Pulmonary artery endothelial cell (primary cell): ENCODE results near the gene CFAP54. TPM values are rescaled to one million over a fixed set of nuclear protein-coding genes. Genes with fewer than 3 reads are reported as not detected.
"Not testable (repeated sequence)": the region's sequence is repeated elsewhere in the genome, so short reads cannot be mapped to it uniquely, and the experiment has no call there.

ENCODE experiments used
- DNase-seq: peaks from one replicate; pipeline ENCODE4 v3.0.0-alpha.2; 2011; ENCODE audit warnings: low read depth, low spot score
- total RNA-seq: library from RNA; depleted of rRNA; stranded (reverse); fragments of >200 nt; gene quantifications from 2 replicates; pipeline ENCODE4 v1.2.3, GENCODE V29; 2014

Gene CFAP54
- total RNA-seq, 1 donor from 2014 or later = 26.2 TPM

DNA sequence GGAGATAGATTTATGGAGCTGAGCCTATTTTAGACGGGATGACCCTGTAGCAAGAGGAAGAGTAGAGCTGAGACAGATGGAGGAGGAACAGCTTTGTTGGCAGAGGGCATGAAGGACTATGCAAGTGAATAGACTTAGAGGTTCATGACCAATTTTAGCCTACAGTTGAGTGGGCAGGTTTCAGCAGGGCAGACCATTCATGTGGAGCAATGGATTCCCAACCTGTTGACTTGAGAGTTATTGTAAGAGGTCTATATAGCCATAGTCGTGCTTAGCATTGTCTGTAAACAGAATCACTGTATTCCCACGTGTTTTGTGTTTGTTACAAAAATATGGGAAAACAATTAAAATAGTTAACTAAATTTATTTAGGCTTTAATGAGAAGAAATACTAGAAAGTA, 116.8 kb downstream of the CFAP54 start:
- DNase-seq = no peak

DNA sequence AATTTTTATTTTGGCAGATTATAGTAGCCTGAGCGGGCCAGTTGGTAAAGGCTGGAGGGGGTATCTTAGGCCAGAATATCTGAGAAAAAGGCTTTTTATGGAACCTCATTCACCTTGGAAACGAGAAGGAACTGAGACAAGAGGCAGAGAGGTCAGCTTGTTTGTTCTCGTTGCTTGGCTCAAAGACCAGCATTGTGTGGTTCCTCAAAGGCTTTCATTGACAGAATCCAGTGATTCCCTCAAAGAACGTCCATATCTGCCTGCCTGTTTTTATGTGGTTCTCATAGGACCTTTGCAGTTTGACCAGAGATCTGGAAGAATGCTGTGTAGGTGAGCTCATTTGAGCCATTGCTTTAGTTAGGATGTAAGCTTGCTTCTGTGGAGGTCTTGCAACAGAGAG, 117.3 kb downstream of the CFAP54 start:
- no peak for DNase-seq

DNA sequence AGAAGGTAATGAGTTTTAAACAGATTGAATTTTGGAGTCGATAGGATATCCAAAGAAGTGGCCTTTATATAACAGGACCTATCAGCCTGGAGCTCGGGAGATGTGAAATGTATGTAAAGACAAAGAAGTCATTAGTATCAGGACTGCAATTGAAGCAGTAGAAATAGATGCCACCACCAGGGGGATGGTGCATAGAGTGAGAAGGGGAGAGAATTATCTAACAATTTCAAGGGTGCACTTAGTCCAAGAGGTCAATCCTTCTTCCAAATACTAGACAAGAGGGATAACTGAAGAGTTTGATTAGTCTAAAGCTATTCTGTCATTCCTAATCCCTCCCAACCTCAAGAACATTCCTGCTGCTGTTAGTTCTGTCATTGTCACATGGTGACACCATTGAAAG, 127.8 kb downstream of the CFAP54 start:
- DNase-seq = no peak

DNA sequence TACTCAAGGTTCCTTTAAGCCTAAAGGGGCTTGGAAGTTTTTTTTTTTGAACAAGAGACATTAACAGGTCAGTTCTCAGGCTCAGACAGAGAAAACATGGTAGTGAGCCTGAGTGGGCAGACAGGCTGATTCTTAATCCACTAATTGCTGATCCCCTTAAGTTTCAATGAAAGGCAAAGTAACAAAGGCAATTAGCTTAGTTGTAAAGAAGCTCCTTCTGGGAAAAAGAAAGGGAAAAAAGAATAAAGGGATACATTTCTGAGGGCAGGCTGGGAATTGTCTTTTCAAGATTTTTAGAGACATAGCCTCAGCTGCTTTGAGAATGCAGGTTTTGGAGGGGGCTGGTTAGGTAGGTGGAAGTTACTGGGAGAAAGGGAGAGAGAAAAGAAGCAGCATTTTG, 133.8 kb downstream of the CFAP54 start:
- no peak for DNase-seq

DNA sequence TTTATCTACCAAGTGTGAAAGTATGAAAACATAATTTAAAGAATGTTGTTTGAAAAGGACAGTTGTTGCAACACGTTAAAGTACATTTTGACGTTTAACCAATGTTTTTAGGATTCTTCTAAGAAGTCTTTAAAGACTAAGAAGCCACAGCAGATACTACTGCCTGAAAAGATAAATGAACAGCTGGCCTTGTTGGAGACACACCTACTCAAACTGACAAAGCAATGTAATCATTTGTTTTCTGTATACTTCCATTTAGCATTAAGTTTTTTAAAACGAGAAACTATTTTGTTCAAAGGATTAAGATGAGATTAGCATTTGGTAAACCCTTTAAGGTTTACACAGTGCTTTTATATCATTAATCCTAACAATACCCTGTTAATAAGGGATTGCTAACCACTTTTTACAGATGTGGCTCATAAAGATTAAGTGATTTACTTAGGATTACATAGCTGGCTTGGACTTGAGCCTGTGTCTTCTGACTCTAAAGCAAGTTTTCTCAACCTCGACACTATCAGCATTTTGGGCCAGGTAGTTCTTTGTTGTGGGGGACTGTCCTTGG, 134.4 kb downstream of the CFAP54 start:
- DNase-seq = no peak

DNA sequence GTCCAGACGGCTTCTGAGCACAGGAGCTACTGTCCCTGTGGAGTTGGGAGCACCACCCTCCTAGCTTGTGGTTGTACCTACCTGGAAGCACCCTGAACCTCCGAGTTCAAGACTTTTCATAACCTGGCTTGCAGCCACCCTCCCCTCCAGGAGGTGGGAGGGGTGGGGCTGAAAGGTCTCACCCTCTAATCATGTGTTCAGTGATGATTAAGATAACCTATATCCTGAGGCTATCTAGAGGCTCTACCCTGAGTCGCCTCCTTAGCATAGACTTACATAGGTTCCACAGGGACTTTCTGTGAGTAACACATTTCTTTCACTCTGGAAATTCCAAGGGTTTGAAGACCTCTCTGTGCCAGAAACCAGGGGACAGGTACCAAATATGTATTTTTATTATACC, 146.5 kb downstream of the CFAP54 start:
- DNase-seq = no peak

DNA sequence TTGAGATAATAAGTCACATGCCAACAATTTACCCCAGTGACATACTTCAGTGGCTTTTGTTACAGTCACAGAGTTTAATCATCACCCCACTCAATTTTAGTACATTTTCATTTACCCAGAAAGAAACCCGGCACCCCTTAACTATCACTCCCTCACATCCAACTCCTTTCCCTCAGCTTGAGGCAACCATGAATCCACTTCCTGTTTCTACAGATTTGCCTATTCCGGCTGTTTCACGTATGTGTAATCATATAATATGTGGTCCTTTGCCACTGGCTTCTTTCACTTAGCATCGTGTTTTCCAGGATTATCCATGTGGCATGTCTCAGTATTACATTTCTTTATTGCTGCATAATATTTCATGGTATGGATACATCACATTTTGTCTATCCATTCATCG, 147.5 kb downstream of the CFAP54 start:
- no peak for DNase-seq

DNA sequence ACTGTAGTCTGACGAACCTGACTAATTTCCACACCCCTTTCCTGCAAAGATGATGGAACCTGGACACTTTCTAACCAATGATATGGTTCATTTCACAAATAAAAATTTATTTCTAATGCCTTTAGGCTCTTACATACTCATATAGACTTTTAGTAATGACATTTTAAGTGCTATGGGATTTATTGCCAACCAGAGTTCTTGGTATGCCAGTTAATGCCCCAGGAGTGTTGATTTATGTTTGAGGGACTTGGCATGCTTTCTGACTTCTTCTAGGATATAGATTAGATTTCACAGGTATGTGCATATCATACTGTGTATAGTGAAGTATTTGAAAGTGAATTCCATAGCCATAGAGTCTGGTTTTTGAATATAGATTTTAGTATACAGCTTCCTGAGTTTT, 159.5 kb downstream of the CFAP54 start:
- no peak for DNase-seq

DNA sequence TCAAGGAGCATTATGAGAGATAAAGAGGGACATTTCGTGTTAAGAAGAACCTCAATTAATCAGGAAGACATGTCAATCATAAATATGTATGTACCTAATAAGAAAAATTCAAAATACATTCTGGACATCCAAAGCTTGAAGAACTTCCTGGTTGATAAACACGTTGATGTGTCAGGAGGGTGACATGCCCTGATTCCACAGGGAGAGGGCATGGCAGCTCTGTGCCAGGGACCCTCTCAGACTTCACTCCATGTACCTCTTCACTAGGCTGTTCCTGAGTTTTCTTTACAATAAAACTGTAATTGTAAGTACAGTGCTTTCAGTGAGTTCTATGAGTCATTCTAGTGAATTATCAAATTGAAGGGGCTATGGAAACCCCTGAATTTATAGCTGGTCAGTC, 163.5 kb downstream of the CFAP54 start:
- no peak for DNase-seq

DNA sequence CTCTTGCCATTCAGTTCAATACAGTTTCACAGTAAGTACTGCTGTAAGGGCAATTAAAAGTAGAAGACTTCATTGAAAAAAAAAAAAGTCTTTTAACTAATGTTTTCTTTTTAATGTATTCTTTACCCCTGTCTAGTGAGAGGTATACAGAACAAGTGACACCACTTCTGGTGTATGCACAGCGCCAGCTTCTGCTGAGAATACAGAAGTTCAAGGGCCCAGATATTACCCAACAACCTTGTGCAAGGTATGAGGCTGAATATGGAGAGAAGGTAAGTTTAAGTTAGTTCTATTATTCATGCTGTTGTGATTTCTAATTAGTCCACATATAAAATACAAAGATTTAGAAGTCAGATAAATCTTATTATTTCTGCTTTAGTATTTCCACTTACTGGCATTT, 168.7 kb downstream of the CFAP54 start:
- DNase-seq = no peak

DNA sequence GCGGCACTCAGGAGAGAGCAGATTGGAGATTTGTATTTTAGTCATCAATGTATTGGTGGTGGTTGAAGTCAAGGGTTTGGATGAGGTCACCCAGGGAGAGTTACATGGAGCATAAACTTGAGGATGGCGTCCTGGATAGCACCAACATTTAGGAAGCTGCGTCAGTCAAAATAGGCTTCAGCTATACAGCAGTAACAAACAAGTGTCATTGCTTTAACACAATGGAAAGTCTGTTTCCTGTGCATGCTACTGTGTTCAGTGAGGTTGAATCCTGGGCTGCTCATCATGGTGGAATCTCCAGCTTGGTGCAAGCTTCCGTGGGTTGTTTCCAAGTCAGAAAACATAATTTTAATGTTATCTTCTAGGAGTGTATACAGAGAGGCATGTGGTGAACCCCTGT, 180.4 kb downstream of the CFAP54 start:
- DNase-seq = no peak

DNA sequence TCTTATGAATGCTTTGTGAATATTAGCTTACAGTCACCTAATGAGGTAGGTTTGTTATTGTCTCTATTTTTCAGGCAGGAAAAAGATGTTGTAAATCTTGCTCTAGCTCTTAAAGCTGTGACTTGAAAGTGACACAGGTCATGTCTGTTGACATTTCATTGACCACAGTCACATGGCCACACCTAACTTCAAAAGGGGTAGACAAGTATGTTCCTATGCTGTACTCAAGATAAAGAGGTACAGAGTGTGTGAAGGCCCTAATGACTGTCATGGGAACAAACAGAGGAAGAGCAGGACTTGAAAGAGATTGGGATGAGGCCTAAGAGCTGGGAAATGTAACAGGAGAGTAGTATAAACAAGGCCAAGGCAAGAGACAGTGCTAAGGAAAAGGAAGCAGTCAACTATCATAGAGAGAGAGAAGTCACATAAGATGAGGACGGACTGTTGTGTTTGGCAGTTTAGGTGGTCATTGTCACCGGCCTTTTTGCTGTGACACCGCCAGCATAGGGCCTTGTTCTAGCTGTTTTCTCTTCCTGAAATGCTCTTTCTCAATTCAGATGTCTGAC, 181.0 kb downstream of the CFAP54 start:
- DNase-seq = no peak

DNA sequence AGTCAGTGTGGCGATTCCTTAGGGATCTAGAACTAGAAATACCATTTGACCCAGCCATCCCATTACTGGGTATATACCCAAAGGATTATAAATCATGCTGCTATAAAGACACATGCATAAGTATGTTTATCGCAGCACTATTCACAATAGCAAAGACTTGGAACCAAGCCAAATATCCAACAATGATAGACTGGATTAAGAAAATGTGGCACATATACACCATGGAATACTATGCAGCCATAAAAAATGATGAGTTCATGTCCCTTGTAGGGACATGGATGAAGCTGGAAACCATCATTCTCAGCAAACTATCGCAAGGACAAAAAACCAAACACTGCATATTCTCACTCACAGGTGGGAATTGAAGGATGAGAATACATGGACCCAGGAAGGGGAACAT, 186.1 kb downstream of the CFAP54 start:
- DNase-seq = not testable (repeated sequence)

DNA sequence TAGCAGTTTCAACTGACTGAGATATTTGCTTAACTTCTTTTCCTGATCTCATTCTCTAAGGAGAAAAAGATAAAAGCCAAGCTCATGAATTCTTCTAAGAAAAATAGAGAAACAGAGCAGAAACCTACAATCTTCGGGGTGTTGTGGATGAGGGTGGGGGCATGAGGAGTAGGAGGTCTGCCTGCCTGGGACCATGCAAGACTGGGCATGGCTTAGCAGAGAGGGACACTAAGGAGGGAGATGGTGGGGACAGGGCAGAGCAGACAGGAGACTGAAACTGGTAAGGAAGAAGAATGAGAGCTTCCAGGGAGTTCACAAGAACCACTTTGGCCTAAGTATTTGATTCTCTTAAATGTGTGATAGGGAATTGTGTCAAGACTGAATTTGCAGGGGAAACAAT, 188.0 kb downstream of the CFAP54 start:
- DNase-seq = no peak

DNA sequence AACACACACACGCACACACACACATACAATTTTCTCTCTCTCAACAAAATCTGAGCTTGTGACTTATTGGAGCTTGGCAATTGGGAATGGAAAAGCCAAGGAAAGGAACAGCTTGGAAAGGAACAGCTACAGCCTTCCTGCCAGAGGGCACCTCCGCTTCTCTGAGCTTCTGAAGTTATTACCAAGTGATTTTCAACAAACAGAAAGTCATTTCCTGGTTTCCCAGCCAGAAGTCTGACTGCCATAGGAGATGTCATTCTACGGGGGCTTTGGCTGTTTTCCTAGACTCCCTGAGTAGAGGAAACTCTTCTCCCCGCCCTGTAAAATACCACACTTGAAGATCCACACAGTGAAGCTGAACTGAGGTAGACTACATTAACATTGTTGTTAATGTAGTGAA, 198.3 kb downstream of the CFAP54 start:
- peak; percentile 84 for DNase-seq

DNA sequence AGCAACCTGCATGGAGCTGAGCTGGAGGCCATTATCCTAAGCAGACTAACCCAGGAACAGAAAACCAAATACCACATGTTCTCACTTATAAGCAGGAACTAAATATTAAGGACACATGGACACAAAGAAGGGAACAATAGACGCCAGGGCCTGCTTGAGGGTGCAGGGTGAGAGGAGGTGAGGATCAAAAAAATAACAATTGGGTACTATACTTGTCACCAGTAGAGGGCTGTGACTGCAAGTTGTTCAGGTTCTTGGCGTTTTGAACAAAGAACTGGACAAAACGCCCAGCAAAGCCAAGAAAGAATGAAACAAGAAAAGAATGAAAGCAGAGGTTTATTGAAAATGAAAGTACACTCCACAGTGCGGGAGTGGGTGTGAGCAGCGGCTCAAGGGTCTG, 209.1 kb downstream of the CFAP54 start:
- DNase-seq = no peak

DNA sequence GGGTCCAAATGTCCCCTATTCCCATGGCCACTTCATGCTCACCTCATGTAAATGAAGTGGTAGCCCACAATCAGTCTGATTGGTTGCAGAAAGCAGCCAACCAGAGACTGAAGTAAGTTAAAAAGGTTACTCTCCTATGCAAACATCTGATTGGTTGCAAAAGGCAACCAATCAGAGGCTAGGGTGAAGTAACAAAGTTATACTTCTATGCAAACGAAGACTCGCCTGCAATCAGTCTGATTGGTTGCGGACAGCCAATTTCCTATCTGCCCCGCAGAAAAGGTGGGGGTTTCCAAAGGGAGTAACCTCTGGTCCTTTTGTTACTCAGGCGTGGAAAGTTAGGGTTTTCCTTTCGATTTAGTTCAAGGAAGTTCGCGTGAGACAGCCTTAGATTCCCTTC, 209.6 kb downstream of the CFAP54 start:
- DNase-seq = no peak

DNA sequence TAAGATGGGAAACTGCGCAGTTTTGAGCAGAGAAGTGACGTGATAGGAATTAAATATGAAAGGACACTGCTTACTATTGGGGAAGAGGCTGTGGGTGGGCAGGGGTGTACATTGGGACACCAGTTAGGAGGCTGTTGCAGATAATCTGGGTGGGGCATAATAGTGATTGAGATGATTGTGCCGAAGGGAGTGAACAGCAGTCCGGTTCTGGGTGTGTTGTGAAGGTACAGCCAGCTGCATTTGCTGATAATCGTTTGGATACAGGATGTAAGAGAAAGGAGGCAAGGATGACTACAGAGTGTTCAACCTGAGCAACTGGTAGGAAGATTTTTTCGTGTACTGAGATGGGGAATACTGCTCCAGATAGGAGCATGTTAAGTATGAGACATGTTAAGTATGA, 212.5 kb downstream of the CFAP54 start:
- DNase-seq = no peak

DNA sequence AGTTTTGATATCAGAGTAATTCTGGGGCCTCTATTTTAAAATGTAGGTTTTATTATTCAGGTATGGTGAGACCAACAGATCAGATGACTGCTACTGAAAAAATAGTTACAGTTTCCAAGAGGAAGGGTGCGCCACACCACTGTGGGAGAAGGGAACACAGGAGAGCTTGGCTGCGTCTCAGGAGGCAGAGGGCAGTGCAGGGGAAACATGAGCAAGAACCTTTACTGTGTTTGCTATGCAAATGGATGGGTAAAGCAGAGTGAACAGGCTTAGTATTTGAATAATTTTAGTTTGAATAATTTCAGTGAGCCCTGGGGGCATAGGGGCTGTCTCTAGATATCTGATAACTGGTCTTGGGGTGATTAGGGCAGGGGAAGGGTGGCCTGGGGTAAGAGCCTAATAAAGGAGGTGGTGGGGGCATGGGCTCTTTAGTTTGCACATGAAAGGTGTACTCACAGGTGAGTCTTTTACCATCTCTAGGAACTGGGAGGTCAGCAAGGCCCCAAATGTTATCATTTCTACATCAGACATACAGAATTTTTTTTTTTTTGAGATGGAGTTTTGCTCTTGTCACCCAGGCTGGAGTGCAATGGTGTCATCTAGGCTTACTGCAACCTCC, 220.9 kb downstream of the CFAP54 start:
- DNase-seq = no peak

DNA sequence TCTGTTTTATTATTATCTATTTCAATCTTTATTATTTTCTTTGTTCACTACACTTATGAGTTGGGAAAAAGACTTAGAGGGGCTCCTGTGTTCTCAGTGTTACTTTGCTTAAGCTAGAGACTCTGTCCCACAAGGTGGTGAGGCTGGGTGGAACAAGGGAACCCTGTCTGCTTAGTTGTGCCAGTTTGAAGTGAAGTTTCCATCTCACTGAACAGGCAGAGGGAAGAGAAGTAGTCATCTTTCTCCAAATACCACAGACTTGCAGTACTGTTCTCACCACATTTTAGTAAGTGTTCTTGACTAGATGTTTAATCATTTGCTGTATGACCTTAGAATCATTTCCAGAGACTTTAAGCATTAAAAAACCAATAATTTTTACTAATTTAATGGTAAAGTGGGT, 222.0 kb downstream of the CFAP54 start:
- DNase-seq = no peak

DNA sequence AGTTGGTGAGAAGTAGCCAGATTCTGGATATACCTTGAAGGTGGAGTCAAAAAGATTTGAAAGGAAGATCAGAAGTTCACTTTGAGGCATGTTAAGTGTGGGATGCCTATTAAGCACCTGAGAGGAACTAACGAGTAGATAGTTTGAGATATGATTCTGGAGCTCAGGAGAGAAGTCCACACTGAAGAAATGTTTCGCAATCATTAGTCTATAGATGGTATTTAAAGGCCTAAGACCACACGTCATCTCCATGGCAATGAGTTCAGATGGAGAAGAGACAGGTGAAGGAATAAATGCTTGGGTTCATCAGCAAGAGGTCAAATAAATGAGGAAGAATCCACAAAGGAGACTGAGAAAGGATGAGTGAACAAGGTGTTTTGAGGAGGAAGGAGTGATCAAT, 224.8 kb downstream of the CFAP54 start:
- no peak for DNase-seq

DNA sequence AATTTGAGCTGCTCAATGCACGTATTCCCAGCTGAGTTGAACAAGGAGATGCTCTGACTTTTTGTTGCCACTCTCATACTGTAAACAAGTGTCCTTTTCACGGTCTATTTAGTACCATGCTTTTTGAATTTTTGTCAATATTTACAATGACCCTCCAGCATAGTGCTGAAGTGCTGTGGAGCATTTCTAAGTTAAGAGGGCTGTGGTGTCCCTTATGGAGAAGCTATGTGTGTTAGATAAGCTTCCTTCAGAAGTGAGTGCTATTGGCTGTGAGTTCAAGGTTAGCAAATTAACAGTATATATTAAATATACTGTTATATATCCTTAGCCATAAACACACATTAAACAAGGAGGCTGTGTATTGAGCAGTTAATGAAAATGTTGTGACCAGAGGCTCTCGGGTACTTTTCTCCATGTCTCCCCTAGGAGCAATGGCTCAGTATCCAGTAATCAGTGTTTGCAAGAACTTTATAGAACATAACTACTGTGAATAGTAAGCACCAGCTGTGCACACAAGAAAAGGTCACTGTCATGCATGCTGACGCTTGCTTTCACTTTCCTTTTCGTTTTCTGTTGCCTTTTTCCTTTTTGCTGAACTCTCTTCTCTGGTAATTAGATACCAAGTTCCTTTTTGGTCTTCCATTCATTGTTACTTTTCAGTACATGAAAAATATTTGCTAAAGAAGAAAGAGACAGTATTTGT, 230.4 kb downstream of the CFAP54 start:
- DNase-seq = no peak

DNA sequence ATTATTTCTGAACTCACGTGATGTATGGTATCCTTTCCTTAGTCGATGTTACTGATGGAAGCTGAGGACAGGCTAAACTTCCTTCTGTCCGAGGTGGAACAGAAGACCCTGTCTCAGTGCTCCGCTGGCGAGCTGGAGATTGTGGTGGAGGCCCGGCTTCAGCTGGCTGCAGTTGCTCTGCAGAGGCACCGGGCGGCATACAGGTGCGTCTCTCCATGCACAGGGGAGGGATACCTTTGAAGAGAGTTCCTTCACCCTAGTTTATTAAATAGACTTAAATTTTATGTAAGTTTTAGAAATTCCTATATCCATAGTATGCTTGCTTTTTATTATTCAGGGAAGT, 231.0 kb downstream of the CFAP54 start:
- DNase-seq = no peak
